Fibroblast of villous mesenchyme (primary cell): ENCODE results near the gene AZU1. TPM values are rescaled to one million over a fixed set of nuclear protein-coding genes. Genes with fewer than 3 reads are reported as not detected.
A peak's percentile ranks its signal among the peaks of the same experiment; 100 is the strongest.
"Not testable (repeated sequence)": the region's sequence is repeated elsewhere in the genome, so short reads cannot be mapped to it uniquely, and the experiment has no call there.

Experiments used
- DNase-seq: peaks from one replicate; pipeline ENCODE4 v3.0.0-alpha.2; 2010; ENCODE audit warnings: low read depth
- H3K4me3 ChIP-seq: 2 replicates; pipeline ENCODE4 v1.5.1; 2011; ENCODE audit warnings: low read depth, mild to moderate bottlenecking, low read length
- total RNA-seq: library from RNA; depleted of rRNA; stranded (reverse); fragments of >200 nt; gene quantifications from 2 replicates; pipeline ENCODE4 v1.2.3, GENCODE V29; 2012
- TF ChIP-seq, protein P1 (sequence below): IDR thresholded peaks from 2 replicates; pipeline ENCODE4 v1.5.1; 2012; ENCODE audit warnings: low read depth, mild to moderate bottlenecking, low read length; ENCODE audit not compliant: insufficient read depth

AZU1 gene
- total RNA-seq, 1 donor: not detected

DNA sequence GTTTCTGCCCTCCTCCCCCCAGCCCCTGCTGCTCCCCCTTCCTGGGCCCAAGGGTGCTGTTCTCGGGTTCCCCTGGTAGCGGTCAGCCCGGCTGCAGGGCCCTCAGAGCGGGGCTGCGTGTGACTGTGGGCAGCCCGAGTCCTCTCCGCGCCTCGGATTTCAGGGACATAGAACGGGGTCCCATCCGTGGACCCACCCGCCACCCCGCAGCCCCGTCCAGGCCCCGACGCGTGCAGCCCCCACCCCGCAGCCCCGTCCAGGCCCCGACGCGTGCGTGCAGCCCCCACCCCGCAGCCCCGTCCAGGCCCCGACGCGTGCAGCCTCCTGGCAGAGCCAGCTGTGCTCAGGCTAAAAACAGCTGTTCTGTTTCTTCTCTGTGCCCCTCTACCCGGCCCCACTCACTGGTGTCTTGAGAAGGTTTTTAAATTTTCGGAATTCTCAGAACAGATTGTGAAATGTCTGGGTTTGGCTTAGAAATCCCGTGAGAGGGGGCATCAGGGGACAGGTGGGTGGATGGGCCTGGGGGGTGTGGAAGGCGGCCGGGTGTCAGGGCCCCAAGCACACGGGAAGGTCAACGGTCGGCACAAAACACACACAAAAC, 7.7 kb downstream of the AZU1 start:
- DNase-seq: peak; percentile 52
- no peak overlapping the region for H3K4me3 ChIP-seq
- TF ChIP-seq, protein P1, sequence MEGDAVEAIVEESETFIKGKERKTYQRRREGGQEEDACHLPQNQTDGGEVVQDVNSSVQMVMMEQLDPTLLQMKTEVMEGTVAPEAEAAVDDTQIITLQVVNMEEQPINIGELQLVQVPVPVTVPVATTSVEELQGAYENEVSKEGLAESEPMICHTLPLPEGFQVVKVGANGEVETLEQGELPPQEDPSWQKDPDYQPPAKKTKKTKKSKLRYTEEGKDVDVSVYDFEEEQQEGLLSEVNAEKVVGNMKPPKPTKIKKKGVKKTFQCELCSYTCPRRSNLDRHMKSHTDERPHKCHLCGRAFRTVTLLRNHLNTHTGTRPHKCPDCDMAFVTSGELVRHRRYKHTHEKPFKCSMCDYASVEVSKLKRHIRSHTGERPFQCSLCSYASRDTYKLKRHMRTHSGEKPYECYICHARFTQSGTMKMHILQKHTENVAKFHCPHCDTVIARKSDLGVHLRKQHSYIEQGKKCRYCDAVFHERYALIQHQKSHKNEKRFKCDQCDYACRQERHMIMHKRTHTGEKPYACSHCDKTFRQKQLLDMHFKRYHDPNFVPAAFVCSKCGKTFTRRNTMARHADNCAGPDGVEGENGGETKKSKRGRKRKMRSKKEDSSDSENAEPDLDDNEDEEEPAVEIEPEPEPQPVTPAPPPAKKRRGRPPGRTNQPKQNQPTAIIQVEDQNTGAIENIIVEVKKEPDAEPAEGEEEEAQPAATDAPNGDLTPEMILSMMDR: no peak

DNA sequence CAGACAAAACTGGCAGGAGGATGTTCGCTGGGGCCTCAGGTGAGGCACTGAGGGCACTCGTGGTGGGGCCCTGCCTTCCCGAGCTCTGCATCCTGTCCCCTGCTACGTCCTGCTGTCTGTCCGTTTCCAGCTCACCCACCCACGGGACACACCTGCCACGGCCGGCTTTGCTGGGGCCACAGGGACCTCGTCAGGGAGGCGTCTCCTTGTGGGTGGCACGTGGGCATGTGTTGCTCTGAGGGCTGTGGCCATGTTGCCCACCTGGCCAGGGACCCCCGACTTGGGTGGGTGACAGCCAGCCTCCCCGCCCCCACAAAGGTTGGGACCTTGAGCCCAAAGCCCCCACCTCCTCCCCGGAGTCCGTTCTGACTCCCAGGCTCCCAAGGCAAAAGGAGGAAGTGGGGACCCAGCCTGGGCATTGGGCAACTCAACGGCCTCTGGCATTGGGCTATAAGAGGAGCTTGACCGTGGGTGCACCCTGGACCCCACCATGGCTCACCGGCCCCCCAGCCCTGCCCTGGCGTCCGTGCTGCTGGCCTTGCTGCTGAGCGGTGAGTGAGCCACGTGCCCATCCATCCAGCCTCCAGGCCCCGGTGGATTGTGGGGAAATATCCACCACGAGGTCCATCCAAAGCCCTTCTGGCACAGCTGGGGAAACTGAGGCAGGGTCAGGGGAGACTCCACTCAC, 13.0 kb downstream of the AZU1 start, which contains the start of gene PRTN3:
TSS of gene PRTN3 (plus strand) at position 481 of the 688 bp plus-strand sequence. CDS start at position 491, 10 bp downstream.
- no peak within 1 kb of the TSS for H3K4me3 ChIP-seq
- no peak for DNase-seq
- TF ChIP-seq, protein P1: no peak

DNA sequence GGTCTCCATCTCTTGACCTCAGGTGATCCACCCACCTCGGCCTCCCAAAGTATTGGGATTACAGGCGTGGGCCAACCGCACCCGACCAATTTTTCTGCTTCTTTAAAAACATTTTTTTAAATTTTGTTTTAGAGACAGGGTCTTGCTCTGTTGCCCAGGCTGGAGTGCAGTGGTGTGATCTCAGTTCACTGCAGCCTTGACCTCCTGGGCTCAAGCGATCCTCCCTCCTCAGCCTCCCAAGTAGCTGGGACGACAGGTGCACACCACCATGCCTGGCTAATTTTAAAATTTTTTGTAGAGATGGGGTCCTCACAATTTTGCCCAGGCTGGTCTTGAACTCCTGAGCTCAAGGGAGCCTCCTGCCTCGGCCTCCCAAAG, 15.2 kb downstream of the AZU1 start:
- DNase-seq, H3K4me3 ChIP-seq: not testable (repeated sequence)

DNA sequence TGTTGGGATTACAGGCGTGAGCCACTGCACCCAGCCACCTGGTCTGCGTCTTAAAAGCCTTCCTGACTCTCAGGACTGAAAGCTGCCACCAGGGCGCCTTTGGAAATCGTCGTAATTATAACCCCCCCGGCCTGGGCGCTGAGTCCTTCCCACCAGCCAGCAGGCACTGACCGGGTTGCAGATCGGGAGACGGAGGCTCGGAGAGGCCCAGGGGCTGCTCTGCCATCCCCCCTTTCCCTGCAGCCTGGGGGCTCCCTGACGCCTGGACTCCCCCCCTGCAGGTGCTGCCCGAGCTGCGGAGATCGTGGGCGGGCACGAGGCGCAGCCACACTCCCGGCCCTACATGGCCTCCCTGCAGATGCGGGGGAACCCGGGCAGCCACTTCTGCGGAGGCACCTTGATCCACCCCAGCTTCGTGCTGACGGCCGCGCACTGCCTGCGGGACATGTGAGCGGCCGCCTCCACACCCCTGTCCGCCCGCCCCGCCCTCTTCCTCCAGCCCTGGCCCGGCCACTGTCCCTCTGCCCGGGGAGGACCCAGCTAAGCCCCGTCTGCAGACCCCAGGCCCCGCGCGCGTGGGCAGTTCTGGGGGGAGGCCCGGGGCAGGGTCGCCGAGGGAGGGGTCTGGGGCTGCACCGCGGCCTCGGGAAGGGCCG, 15.7 kb downstream of the AZU1 start:
- no peak overlapping the region for H3K4me3 ChIP-seq
- DNase-seq: no peak
- TF ChIP-seq, protein P1: no peak

DNA sequence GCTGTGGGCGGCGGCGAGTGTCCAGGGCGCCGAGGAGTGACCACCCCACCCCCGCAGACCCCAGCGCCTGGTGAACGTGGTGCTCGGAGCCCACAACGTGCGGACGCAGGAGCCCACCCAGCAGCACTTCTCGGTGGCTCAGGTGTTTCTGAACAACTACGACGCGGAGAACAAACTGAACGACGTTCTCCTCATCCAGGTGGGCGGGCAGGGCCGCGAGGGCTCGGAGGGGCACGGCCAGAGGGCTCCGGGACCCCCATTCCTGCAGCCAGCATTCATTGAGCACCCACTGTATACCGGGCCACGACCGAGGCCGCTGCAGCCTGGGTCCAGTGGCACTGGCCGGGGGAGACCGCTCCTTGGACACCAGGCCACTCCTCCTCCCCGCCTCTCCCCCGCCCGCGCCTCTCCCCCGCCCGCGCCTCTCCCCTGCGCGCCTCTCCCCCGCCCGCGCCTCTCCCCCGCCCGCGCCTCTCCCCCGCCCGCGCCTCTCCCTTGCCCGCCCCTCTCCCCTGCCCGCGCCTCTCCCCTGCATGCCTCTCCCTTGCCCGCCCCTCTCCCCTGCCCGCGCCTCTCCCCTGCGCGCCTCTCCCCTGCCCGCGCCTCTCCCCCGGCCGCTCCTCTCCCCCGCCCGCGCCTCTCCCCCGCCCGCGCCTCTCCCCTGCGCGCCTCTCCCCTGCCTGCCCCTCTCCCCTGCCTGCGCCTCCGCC, 16.4 kb downstream of the AZU1 start:
- H3K4me3 ChIP-seq: no peak overlapping the region
- DNase-seq: no peak
- TF ChIP-seq, protein P1: no peak

DNA sequence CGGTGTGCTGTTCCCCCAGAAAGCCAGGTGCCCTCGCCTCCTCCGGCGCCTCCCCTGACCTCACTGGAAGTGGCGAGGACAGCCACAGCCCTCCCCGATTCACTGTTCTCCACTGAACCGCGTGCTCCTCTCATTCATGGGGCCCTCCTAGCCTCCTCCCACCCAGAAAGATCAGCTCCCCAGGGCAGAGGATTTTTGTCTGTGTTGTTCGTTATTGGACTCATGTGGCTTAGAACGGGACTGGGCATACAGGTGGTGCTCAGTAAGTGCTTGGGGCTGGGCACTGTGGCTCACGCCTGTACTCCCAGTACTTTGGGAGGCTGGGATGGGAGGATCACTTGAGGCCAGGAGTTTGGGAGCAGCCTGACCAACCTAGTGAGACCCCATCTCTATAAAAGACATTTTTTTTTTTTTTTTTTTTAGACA, 16.9 kb downstream of the AZU1 start:
- DNase-seq: no peak
- no peak overlapping the region for H3K4me3 ChIP-seq
- TF ChIP-seq, protein P1: no peak
